HepG2 (cell line): ENCODE data around the gene HLA-F. TPM values are rescaled to one million over a fixed set of nuclear protein-coding genes. Genes with fewer than 3 reads are reported as not detected.

Experiments
- DMAP1 ChIP-seq: IDR thresholded peaks from 2 replicates; pipeline ENCODE4 v1.6.1; 2016
- GATAD1 ChIP-seq: IDR thresholded peaks from 2 replicates; pipeline ENCODE4 v1.6.1; 2016; ENCODE audit warnings: missing genetic modification reagents, missing compliant biosample characterization
- HNF4A ChIP-seq: sonication (generic); formaldehyde crosslinking; IDR thresholded peaks from 2 replicates; pipeline ENCODE4 v1.4.0; 2020; ENCODE audit warnings: missing genetic modification reagents
- MTF1 ChIP-seq: sonication (generic); formaldehyde crosslinking; IDR thresholded peaks from 2 replicates; pipeline ENCODE4 v1.5.0; 2020; ENCODE audit warnings: missing genetic modification reagents
- PLRG1 ChIP-seq: fragments of 450-650 bp; conservative IDR thresholded peaks from 2 replicates; pipeline ENCODE4 v1.6.1; 2016
- RBM39 ChIP-seq: fragments of 200-400 bp; formaldehyde crosslinking; IDR thresholded peaks from one replicate; pipeline ENCODE4 v1.6.1; 2018; ENCODE audit warnings: antibody characterized with exemption, mild to moderate bottlenecking, low read depth, low read length; ENCODE audit not compliant: poor library complexity, severe bottlenecking
- RORA ChIP-seq: sonication (generic); formaldehyde crosslinking; IDR thresholded peaks from 2 replicates; pipeline ENCODE4 v1.5.0; 2020; ENCODE audit warnings: mild to moderate bottlenecking, missing genetic modification reagents, moderate library complexity
- SMAD3 ChIP-seq: sonication (generic); formaldehyde crosslinking; IDR thresholded peaks from 2 replicates; pipeline ENCODE4 v1.4.0; 2020; ENCODE audit warnings: missing genetic modification reagents
- SP1 ChIP-seq, 2 experiments: fragments of 450-650 bp in 1 of 2; sonication (generic) in 1 of 2; formaldehyde crosslinking in 1 of 2; IDR thresholded peaks; 2 replicates each; pipeline versions ENCODE4 v1.4.0 to v1.6.1; 2016 to 2020; ENCODE audit warnings: missing genetic modification reagents in 1 of 2
- TARDBP ChIP-seq: sonication (generic); formaldehyde crosslinking; IDR thresholded peaks from 2 replicates; pipeline ENCODE4 v1.8.0; 2022; ENCODE audit warnings: mild to moderate bottlenecking, missing genetic modification reagents
- TCF12 ChIP-seq, 2 experiments: fragments of 450-650 bp in 1 of 2; sonication (generic) in 1 of 2; formaldehyde crosslinking in 1 of 2; IDR thresholded peaks; 2 replicates each; pipeline versions ENCODE4 v1.6.1 to v1.8.0; 2017 to 2022; ENCODE audit warnings: antibody characterized with exemption in 1 of 2, mild to moderate bottlenecking in 1 of 2, missing genetic modification reagents in 1 of 2, moderate library complexity in 1 of 2
- ZFAT ChIP-seq: sonication (generic); formaldehyde crosslinking; conservative IDR thresholded peaks from 2 replicates; pipeline ENCODE4 v1.8.1; 2023; ENCODE audit warnings: missing genetic modification reagents, inconsistent platforms
- ZNF253 ChIP-seq: sonication (generic); formaldehyde crosslinking; IDR thresholded peaks from 2 replicates; pipeline ENCODE4 v1.8.0; 2022; ENCODE audit warnings: mild to moderate bottlenecking, missing genetic modification reagents, borderline replicate concordance
- ZNF256 ChIP-seq: sonication (generic); formaldehyde crosslinking; conservative IDR thresholded peaks from 2 replicates; pipeline ENCODE4 v1.4.0; 2020; ENCODE audit warnings: missing genetic modification reagents
- ZNF329 ChIP-seq: sonication (generic); formaldehyde crosslinking; IDR thresholded peaks from 2 replicates; pipeline ENCODE4 v1.9.0; 2021; ENCODE audit warnings: low read depth, mild to moderate bottlenecking, missing genetic modification reagents
- ZNF367 ChIP-seq: sonication (generic); formaldehyde crosslinking; IDR thresholded peaks from 2 replicates; pipeline ENCODE4 v1.4.0; 2020; ENCODE audit warnings: missing genetic modification reagents, borderline replicate concordance
- ZNF552 ChIP-seq: sonication (generic); formaldehyde crosslinking; IDR thresholded peaks from 2 replicates; pipeline ENCODE4 v1.9.0; 2022; ENCODE audit warnings: missing genetic modification reagents, mild to moderate bottlenecking, borderline replicate concordance
- ZNF570 ChIP-seq: sonication (generic); formaldehyde crosslinking; IDR thresholded peaks from 2 replicates; pipeline ENCODE4 v1.4.0; 2020; ENCODE audit warnings: mild to moderate bottlenecking, missing genetic modification reagents, borderline replicate concordance
- ZNF883 ChIP-seq: sonication (generic); formaldehyde crosslinking; IDR thresholded peaks from 2 replicates; pipeline ENCODE4 v1.5.1; 2020; ENCODE audit warnings: mild to moderate bottlenecking, missing genetic modification reagents; ENCODE audit errors: not compliant biosample characterization
- polyA plus RNA-seq, 8 experiments: library from polyadenylated mRNA; depleted of rRNA in 3 of 8; stranded (reverse) in 7 of 8; unstranded in 1 of 8; fragments of >200 nt; fragmentation: Illumina TruSeq in 4 of 8; extraction: Trizol in 4 of 8; gene quantifications; 2 replicates each; pipeline versions ENCODE4 v1.2.1 to v1.2.3, GENCODE V29; 2011 to 2016; ENCODE audit warnings: low read depth in 4 of 8, missing spikeins in 1 of 8, mixed read lengths in 1 of 8; ENCODE audit not compliant: insufficient read depth in 1 of 8
- total RNA-seq, 5 experiments: library from RNA; depleted of rRNA; stranded (reverse); fragments of >200 nt; fragmentation: Illumina TruSeq; extraction: Trizol; gene quantifications; 2 replicates each; pipeline ENCODE4 v1.2.3, GENCODE V29; 2016; ENCODE audit warnings: low read depth in 1 of 5
- TF ChIP-seq, protein P1 (sequence below): IDR thresholded peaks from 2 replicates; pipeline ENCODE4 v1.6.1; 2018; ENCODE audit warnings: missing genetic modification reagents, mild to moderate bottlenecking, missing compliant biosample characterization
- TF ChIP-seq, protein P2 (sequence below): sonication (generic); formaldehyde crosslinking; IDR thresholded peaks from 2 replicates; pipeline ENCODE4; 2020; ENCODE audit warnings: missing genetic modification reagents, mild to moderate bottlenecking, borderline replicate concordance
- TF ChIP-seq, protein P3 (sequence below): sonication (generic); formaldehyde crosslinking; IDR thresholded peaks from 2 replicates; pipeline ENCODE4 v1.5.0; 2020; ENCODE audit warnings: missing genetic modification reagents, mild to moderate bottlenecking, borderline replicate concordance
- TF ChIP-seq, protein P4 (sequence below): sonication (generic); formaldehyde crosslinking; IDR thresholded peaks from 2 replicates; pipeline ENCODE4 v1.4.0; 2020; ENCODE audit warnings: mild to moderate bottlenecking, missing genetic modification reagents

HLA-F gene
- total and polyA plus RNA-seq, 2 of the 13 experiments (the other 11 are each of a cell fraction or from before 2014, with no cell fraction given), result 6.0 to 6.1 TPM

DNA sequence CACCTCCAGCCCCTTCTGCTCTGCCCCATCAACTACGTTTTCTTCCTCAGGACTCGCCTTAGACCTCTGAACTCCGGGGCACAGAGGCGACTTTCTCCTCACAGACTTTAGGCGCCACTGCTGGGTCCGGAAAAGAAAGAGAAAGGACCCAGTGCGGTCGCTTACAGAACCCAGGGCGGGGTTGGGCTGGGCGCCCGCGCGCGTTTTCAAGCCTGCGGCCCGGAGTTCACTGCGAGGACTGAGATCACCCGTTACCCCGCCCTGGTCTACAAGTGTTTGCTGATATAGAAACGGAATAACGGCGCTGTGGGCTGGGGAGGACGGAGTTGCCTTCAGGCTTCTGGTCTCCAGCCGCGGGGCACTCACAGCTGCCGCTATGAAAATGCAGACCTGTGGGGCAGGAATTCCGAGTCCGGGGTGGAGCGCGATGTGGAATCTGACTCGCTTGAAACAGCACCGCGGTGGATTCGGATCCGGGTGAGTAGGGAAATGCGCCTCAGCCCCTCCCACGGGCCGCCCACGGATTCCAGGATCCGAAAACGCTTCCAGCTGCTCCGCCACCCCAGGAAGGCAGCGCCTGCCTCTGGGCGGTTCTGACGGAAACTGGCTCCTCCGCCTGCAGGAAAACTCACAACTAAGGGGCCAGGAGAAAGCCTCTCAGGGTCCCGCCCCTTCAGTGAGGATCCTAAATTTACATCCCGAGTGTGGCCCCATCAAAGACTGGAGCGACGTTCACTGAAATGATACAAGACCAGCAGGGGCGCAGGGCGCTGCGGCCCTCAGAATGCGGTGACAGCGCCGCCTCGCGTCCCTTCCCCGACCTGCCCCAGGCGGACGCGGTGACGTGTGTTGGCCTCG lies 29.4 kb downstream of the HLA-F start (continued):
- TF ChIP-seq, protein P1, sequence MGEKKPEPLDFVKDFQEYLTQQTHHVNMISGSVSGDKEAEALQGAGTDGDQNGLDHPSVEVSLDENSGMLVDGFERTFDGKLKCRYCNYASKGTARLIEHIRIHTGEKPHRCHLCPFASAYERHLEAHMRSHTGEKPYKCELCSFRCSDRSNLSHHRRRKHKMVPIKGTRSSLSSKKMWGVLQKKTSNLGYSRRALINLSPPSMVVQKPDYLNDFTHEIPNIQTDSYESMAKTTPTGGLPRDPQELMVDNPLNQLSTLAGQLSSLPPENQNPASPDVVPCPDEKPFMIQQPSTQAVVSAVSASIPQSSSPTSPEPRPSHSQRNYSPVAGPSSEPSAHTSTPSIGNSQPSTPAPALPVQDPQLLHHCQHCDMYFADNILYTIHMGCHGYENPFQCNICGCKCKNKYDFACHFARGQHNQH (CRISPR knock-in tag), result peak; percentile 28; the same call in 1 of the 2 replicates
- TF ChIP-seq SMAD3 (no peak), ZNF552 (CRISPR knock-in tag) (no peak; the same call in 1 of the 2 replicates), RBM39 (peak; percentile 83), SP1 (IDR thresholded peaks at IDR 0.05) (no peak), SP1 (CRISPR knock-in tag; IDR thresholded peaks at IDR 0.05) (peak; percentile 75; the same call in 1 of the 2 replicates), ZNF253 (CRISPR knock-in tag) (no peak), ZFAT (CRISPR knock-in tag) (no peak), ZNF329 (CRISPR knock-in tag) (no peak), ZNF570 (no peak), HNF4A (CRISPR knock-in tag) (no peak), TCF12 (IDR thresholded peaks at IDR 0.05) (no peak), TCF12 (CRISPR knock-in tag; IDR thresholded peaks at IDR 0.05) (no peak), PLRG1 (no peak), RORA (no peak), DMAP1 (CRISPR knock-in tag) (no peak; the same call in 1 of the 2 replicates), TARDBP (peak; percentile 59; the same call in 1 of the 2 replicates), ZNF256 (CRISPR knock-in tag) (no peak), ZNF883 (CRISPR knock-in tag) (peak; percentile 43), GATAD1 (CRISPR knock-in tag) (no peak), MTF1 (no peak), ZNF367 (CRISPR knock-in tag) (no peak)
- TF ChIP-seq, protein P2, sequence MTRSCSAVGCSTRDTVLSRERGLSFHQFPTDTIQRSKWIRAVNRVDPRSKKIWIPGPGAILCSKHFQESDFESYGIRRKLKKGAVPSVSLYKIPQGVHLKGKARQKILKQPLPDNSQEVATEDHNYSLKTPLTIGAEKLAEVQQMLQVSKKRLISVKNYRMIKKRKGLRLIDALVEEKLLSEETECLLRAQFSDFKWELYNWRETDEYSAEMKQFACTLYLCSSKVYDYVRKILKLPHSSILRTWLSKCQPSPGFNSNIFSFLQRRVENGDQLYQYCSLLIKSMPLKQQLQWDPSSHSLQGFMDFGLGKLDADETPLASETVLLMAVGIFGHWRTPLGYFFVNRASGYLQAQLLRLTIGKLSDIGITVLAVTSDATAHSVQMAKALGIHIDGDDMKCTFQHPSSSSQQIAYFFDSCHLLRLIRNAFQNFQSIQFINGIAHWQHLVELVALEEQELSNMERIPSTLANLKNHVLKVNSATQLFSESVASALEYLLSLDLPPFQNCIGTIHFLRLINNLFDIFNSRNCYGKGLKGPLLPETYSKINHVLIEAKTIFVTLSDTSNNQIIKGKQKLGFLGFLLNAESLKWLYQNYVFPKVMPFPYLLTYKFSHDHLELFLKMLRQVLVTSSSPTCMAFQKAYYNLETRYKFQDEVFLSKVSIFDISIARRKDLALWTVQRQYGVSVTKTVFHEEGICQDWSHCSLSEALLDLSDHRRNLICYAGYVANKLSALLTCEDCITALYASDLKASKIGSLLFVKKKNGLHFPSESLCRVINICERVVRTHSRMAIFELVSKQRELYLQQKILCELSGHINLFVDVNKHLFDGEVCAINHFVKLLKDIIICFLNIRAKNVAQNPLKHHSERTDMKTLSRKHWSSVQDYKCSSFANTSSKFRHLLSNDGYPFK (CRISPR knock-in tag), result no peak
- TF ChIP-seq, protein P3, sequence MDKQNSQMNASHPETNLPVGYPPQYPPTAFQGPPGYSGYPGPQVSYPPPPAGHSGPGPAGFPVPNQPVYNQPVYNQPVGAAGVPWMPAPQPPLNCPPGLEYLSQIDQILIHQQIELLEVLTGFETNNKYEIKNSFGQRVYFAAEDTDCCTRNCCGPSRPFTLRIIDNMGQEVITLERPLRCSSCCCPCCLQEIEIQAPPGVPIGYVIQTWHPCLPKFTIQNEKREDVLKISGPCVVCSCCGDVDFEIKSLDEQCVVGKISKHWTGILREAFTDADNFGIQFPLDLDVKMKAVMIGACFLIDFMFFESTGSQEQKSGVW, result no peak
- TF ChIP-seq, protein P4, sequence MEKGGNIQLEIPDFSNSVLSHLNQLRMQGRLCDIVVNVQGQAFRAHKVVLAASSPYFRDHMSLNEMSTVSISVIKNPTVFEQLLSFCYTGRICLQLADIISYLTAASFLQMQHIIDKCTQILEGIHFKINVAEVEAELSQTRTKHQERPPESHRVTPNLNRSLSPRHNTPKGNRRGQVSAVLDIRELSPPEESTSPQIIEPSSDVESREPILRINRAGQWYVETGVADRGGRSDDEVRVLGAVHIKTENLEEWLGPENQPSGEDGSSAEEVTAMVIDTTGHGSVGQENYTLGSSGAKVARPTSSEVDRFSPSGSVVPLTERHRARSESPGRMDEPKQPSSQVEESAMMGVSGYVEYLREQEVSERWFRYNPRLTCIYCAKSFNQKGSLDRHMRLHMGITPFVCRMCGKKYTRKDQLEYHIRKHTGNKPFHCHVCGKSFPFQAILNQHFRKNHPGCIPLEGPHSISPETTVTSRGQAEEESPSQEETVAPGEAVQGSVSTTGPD (CRISPR knock-in tag), result no peak
